DND-41 (cell line): ENCODE data around the gene PRSS27.

Experiments used
- CTCF ChIP-seq: IDR thresholded peaks from 2 replicates; pipeline ENCODE4 v1.5.1; 2012; ENCODE audit warnings: borderline replicate concordance, low read length, moderate library complexity, mild to moderate bottlenecking; ENCODE audit not compliant: poor library complexity, severe bottlenecking; ENCODE audit errors: extremely low read depth
- EZH2 ChIP-seq: IDR thresholded peaks from 3 replicates; pipeline ENCODE4 v1.6.1; 2012; ENCODE audit warnings: borderline replicate concordance, low read depth, mild to moderate bottlenecking, moderate library complexity, low read length, inconsistent platforms; ENCODE audit not compliant: severe bottlenecking

GRCh38 chr16:2710711-2711231, 9.3 kb downstream of the PRSS27 start:
- TF ChIP-seq CTCF (no peak), EZH2 (no peak)
